ENCODE data around the gene MSRB3.

Gene MSRB3

GRCh38 chr12:65497660-65498059 is 219.2 kb downstream of the MSRB3 start:
- DNase-seq (ENCODE audit: low spot score), result no peak

DNA sequence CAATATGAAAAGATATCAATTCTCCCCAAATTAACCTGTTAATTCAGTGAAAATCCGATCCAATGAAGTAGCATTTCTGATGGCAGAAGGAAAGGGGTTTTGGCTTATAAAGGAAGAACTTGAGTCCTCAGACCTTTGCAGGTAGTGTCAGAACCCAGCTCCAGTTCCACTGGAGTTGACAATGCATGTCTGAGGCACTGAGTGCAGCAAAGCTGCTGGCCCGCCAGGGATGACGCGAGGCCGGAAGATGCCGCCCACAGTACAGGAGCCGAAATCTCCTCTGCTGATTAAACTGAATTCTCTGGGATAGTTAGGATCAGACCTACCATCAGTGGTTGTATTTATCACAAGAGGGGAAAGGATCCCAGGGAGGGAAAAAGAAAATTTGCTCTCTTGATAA is 220.7 kb downstream of the MSRB3 start:
- no peak for DNase-seq (ENCODE audit: low spot score)

DNA sequence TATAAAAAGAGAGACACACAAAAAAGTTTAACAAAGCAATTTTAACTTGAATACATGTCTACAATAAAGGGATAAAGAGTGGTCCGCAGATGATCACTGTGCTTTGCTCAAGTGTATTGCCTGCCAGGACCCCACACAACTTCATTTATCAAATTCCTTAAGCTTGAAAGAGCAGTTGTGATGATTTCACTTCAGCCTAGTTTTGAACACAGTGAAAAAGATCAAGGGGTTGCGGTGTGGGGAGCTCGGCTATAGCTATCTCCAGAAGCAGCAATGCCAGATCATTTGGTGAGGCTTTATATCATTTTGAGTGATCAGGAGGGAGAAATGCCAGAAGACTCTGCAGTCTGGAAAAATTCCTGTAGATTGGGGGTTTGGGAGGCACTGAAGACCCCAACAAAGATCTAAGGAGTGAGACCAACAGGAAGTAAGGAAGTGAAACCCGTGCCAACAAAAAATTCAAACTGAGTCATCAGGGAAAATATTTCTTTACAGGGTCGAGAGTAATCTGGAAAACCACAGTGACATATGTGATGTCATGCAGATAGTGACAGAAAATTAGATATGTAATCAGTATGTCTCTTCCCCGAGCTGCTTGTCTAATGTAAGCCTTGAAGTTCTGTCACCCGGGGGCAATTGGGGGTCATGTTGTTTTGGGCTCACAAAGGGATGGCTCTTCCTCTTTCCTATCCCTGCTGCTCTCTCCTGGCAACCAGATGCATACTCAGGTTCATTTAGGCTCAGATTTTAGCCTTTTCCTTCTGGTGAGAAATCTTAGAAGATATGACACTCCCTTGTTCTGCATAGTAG is 221.8 kb downstream of the MSRB3 start:
- peak; percentile 31 for DNase-seq (ENCODE audit: low spot score)

- DNase-seq (ENCODE audit: low spot score), result no peak
Measured at GRCh38 chr12:65501093-65501621, 222.7 kb downstream of the MSRB3 start.

- no peak for DNase-seq (ENCODE audit: low spot score)
Measured at GRCh38 chr12:65501935-65502334, 223.5 kb downstream of the MSRB3 start.

DNA sequence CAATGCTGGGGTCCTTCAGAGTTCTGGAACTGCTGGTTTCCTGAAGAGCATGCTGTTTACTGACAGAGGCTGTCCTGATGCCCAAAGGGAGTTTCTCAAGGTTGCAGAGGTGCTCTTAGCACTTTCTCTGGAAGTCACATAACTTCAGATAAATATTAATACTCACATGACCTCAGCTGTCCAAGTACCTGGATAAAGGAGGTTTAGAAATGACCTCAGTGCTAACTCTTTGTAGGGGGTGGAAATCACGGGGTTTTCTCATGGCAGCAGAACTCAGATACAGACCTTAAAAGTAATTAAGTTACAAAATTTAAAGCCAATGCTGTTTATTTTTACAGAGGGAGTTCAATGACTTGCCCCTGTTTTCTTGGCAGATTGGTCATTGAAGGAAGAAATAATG is 225.9 kb downstream of the MSRB3 start:
- DNase-seq (ENCODE audit: low spot score), result no peak

GRCh38 chr12:65505386-65506121 is 227.1 kb downstream of the MSRB3 start:
- no peak for DNase-seq (ENCODE audit: low spot score)

DNA sequence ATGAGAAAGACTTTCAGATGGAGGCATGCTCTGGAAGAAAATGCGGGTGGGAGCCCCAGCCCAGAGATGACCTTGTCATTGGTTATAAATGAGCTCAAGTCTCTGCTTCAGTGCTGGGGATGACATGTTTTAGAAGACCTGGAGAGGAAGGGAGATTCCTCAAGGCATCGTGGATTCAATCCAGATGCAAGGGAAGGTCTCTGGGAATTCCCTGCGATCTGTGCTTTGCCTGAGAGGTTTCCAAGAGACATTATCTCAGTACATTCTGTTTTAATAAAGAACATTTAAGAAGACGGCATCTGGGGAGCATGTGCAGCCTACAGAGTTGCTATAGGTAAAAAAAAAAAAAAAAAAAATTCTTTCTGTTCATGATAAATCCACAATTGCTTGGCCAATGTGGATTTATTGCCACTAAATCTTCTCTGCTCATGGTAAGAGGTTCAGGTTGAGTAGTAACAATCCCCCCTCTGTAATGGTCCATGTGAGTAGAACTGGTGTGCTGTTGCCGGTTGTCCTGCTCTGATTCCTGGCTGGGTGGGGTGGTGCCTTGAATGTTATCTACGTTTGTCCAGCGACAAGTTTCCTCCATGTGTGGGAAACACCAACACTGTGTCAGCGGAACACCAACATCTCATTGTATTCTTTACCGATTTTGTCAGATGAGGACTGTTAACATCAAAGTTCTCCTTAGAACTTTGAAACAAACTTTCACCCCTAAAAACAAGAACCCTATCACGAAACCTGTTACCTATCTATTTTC is 230.0 kb downstream of the MSRB3 start:
- DNase-seq (ENCODE audit: low spot score), result no peak

GRCh38 chr12:65510007-65510406 is 231.5 kb downstream of the MSRB3 start:
- DNase-seq (ENCODE audit: low spot score), result no peak

GRCh38 chr12:65510584-65511050 is 232.1 kb downstream of the MSRB3 start:
- DNase-seq (ENCODE audit: low spot score), result no peak

GRCh38 chr12:65511134-65511834 is 232.8 kb downstream of the MSRB3 start:
- DNase-seq (ENCODE audit: low spot score), result no peak

DNA sequence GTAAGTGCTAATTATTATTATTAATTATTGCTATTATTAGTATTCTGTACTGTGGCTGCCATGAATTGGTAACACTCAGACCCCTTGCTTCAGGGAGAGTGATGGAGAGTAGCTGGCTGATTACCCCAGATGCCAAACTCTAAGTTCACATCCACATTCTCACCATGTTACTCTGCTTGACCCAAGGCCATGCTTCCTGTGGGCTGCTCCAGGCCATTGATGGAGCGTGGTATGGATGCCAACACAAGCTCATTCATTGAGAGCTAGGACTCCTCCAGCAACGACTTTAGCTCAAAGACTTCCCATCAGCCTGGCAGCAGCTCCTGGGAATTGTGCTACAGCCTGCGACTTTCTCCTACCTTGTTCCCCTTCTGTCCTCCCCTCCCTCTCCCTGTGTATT is 233.4 kb downstream of the MSRB3 start:
- no peak for DNase-seq (ENCODE audit: low spot score)

Measured in hepatic stellate cell (primary cell).